Lower lobe of right lung (tissue), 2 donors: ENCODE measurements around the gene CACNA1I. TPM values are rescaled to one million over a fixed set of nuclear protein-coding genes. Genes with fewer than 3 reads are reported as not detected.

Source experiments
- ATAC-seq, 2 donors: fragments of 200-7000 bp; cut with Tn5 transposase; one replicate each; pipeline ENCODE4 v1.9.1; 2020 to 2022; ENCODE audit warnings: mild to moderate bottlenecking in 2 of 2, moderate library complexity in 2 of 2
- DNase-seq: peaks from one replicate; pipeline ENCODE4 v3.0.0-alpha.2; 2020
- H3K27ac ChIP-seq: fragments of 200-600 bp; one replicate; pipeline ENCODE4 v1.8.0; 2022
- H3K27me3 ChIP-seq: fragments of 200-600 bp; one replicate; pipeline ENCODE4 v1.8.0; 2022; ENCODE audit warnings: low read depth
- H3K36me3 ChIP-seq: fragments of 200-600 bp; one replicate; pipeline ENCODE4 v1.8.0; 2022; ENCODE audit warnings: mild to moderate bottlenecking
- H3K4me1 ChIP-seq: fragments of 200-600 bp; one replicate; pipeline ENCODE4 v1.8.0; 2022
- H3K4me3 ChIP-seq: fragments of 200-600 bp; one replicate; pipeline ENCODE4 v1.8.0; 2022; ENCODE audit warnings: mild to moderate bottlenecking
- H3K9me3 ChIP-seq: fragments of 200-600 bp; one replicate; pipeline ENCODE4 v1.8.0; 2022
- CTCF ChIP-seq: fragments of 200-600 bp; IDR thresholded peaks from one replicate; pipeline ENCODE4 v1.8.0; 2022; ENCODE audit warnings: antibody characterized with exemption, mild to moderate bottlenecking
- intact Hi-C: fragments of 100-400 bp; cut with DNase I; formaldehyde crosslinking; loops from one replicate; pipeline ENCODE4 v1.11.0; 2022
- total RNA-seq: library from RNA; stranded (reverse); fragmentation: NEBNext Ultra II Directional; extraction: Animal tissue kit (Norgen Biotek cat#: 25700); gene quantifications from one replicate; pipeline ENCODE4 v1.2.1, GENCODE V29; 2021
- donor health status: DM: no; HTN: yes; CAD: no; lungs with severe emphysema.

CACNA1I gene
- total RNA-seq, 1 donor from 2014 or later = 0.21 TPM

GRCh38 chr22:39724390-39724789, 153.8 kb downstream of the CACNA1I start:
- Histone ChIP-seq H3K27me3 (peaks cover 37% of the 10 kb centered on the region), H3K4me3 (no peak overlapping the region), H3K36me3 (no peaks in the 10 kb centered on the region), H3K4me1 (no peaks in the 10 kb centered on the region), H3K27ac (no peak overlapping the region), H3K9me3 (no peaks in the 10 kb centered on the region)
- TF ChIP-seq CTCF = no peak
- intact Hi-C loops = no loop called here
- DNase-seq = no peak
- ATAC-seq = no peak

GRCh38 chr22:39724857-39725256, 154.3 kb downstream of the CACNA1I start:
- H3K27ac ChIP-seq = no peak overlapping the region
- DNase-seq = no peak
- no peak overlapping the region for H3K4me3 ChIP-seq
- H3K9me3 ChIP-seq = no peaks in the 10 kb centered on the region
- TF ChIP-seq CTCF = no peak
- H3K36me3 ChIP-seq = no peaks in the 10 kb centered on the region
- no peak for ATAC-seq
- no peaks in the 10 kb centered on the region for H3K4me1 ChIP-seq
- peaks cover 37% of the 10 kb centered on the region for H3K27me3 ChIP-seq
- intact Hi-C loops = no loop called here

- Histone ChIP-seq H3K9me3 (no peaks in the 10 kb centered on the region), H3K27me3 (peaks cover 36% of the 10 kb centered on the region), H3K4me3 (no peak overlapping the region), H3K36me3 (no peaks in the 10 kb centered on the region), H3K27ac (no peak overlapping the region), H3K4me1 (no peaks in the 10 kb centered on the region)
- DNase-seq (no peak), ATAC-seq (no peak)
- intact Hi-C loops = no loop called here
- no peak for TF ChIP-seq CTCF
Observed at GRCh38 chr22:39725351-39726035, 154.9 kb downstream of the CACNA1I start.

GRCh38 chr22:39727541-39727940, 157.0 kb downstream of the CACNA1I start:
- H3K27me3 ChIP-seq = peaks cover 28% of the 10 kb centered on the region

GRCh38 chr22:39728236-39728860, 157.8 kb downstream of the CACNA1I start:
- H3K27me3 ChIP-seq = peaks cover 33% of the 10 kb centered on the region
- TF ChIP-seq CTCF = no peak
- no peak for DNase-seq

More at GRCh38 chr22:39727541-39727940, 157.0 kb downstream of the CACNA1I start:
- Histone ChIP-seq H3K27ac (no peak overlapping the region), H3K4me3 (no peak overlapping the region), H3K9me3 (no peaks in the 10 kb centered on the region), H3K4me1 (no peaks in the 10 kb centered on the region), H3K36me3 (no peaks in the 10 kb centered on the region)
- TF ChIP-seq CTCF = no peak
- ATAC-seq (no peak), DNase-seq (no peak)
- intact Hi-C loops = no loop called here

More at GRCh38 chr22:39728236-39728860, 157.8 kb downstream of the CACNA1I start:
- Histone ChIP-seq H3K9me3 (no peaks in the 10 kb centered on the region), H3K27ac (no peak overlapping the region), H3K4me1 (no peaks in the 10 kb centered on the region), H3K4me3 (no peak overlapping the region), H3K36me3 (no peaks in the 10 kb centered on the region)
- ATAC-seq = no peak
- intact Hi-C loops = no loop called here
